Endothelial cell of umbilical vein (primary cell): ENCODE measurements around the gene HECTD4. TPM values are rescaled to one million over a fixed set of nuclear protein-coding genes. Genes with fewer than 3 reads are reported as not detected.

Experiments used
- BruUV-seq: library from RNA; stranded (reverse); fragments of 400-500 nt; replicated peaks from 2 replicates; lab custom pipeline; 2021; lab: Mats Ljungman, UMichigan
- CTCF ChIA-PET: fragments of 300-600, 350-600 bp; sonication (Branson Sonifier 250); formaldehyde crosslinking; loops from one replicate; lab custom pipeline; 2021; ENCODE audit warnings: antibody characterized with exemption, inconsistent platforms; lab: Charles Lee
- POLR2A ChIA-PET: fragments of 300-600, 350-600 bp; sonication (Branson Sonifier 250); formaldehyde crosslinking; loops from one replicate; lab custom pipeline; 2021; ENCODE audit warnings: antibody characterized with exemption, inconsistent platforms; lab: Charles Lee
- DNase-seq: peaks from one replicate; pipeline ENCODE4 v3.0.0-alpha.2; 2011; ENCODE audit warnings: low read depth, low spot score
- FAIRE-seq: peaks from 2 replicates; lab custom pipeline; 2011; peaks lifted over from hg19 to GRCh38; lab: Jason Lieb, UNC
- H2AFZ ChIP-seq: 2 replicates; pipeline ENCODE4 v1.6.0; 2012; ENCODE audit warnings: low read depth, low read length, control low read depth, inconsistent platforms
- H3K27ac ChIP-seq: 2 replicates; pipeline ENCODE4 v1.5.1; 2011; ENCODE audit warnings: low read depth, mild to moderate bottlenecking, control low read depth, low read length, moderate library complexity; ENCODE audit not compliant: insufficient read depth
- H3K27me3 ChIP-seq, 2 experiments: 2 replicates each; pipeline versions ENCODE4 v1.6.0 to v1.6.1; 2011; ENCODE audit warnings: low read length in 2 of 2, mixed read lengths in 1 of 2; ENCODE audit not compliant: control insufficient read depth in 2 of 2, insufficient read depth in 2 of 2
- H3K36me3 ChIP-seq, 2 experiments: 2 replicates in 1 of 2; 3 replicates in 1 of 2; pipeline ENCODE4 v1.5.1; 2011; ENCODE audit warnings: low read length in 2 of 2, mild to moderate bottlenecking in 1 of 2, moderate library complexity in 1 of 2; ENCODE audit not compliant: control insufficient read depth in 2 of 2, insufficient read depth in 2 of 2; ENCODE audit errors: extremely low read depth in 1 of 2
- H3K4me1 ChIP-seq: 3 replicates; pipeline ENCODE4 v1.5.1; 2011; ENCODE audit warnings: mild to moderate bottlenecking, low read length; ENCODE audit not compliant: control insufficient read depth, insufficient read depth; ENCODE audit errors: extremely low read depth
- H3K4me2 ChIP-seq: 2 replicates; pipeline ENCODE4 v1.6.1; 2011; ENCODE audit warnings: low read length, control low read depth, mixed read lengths; ENCODE audit not compliant: insufficient read depth
- H3K4me3 ChIP-seq, 3 experiments: fragments of 200-600 bp in 1 of 3; sonication (generic), shearing (Covaris generic) in 1 of 3; replicated peaks in 1 of 3; 2 replicates each; pipeline ENCODE4 v1.5.1; 2011 to 2016; ENCODE audit warnings: control low read depth in 3 of 3, low read length in 3 of 3, mild to moderate bottlenecking in 2 of 3, inconsistent platforms in 1 of 3, low read depth in 1 of 3, moderate library complexity in 1 of 3; ENCODE audit not compliant: insufficient read depth in 1 of 3
- H3K79me2 ChIP-seq: 2 replicates; pipeline ENCODE4 v1.6.0; 2012; ENCODE audit warnings: low read length, inconsistent platforms; ENCODE audit not compliant: control insufficient read depth, insufficient read depth
- H3K9ac ChIP-seq: replicated peaks from 2 replicates; pipeline ENCODE3; 2011; ENCODE audit warnings: low read length, control low read depth; ENCODE audit not compliant: insufficient read depth; ENCODE audit errors: extremely low read depth
- H3K9me1 ChIP-seq: replicated peaks from 3 replicates; pipeline ENCODE4 v1.6.0; 2011; ENCODE audit warnings: mild to moderate bottlenecking, low read length; ENCODE audit not compliant: control insufficient read depth, insufficient read depth; ENCODE audit errors: extremely low read depth
- H3K9me3 ChIP-seq: replicated peaks from 2 replicates; pipeline ENCODE4 v1.5.1; 2012; ENCODE audit warnings: low read length, inconsistent platforms; ENCODE audit not compliant: control insufficient read depth, insufficient read depth
- H4K20me1 ChIP-seq: replicated peaks from 2 replicates; pipeline ENCODE3; 2011; ENCODE audit warnings: mild to moderate bottlenecking, low read length; ENCODE audit not compliant: control insufficient read depth, insufficient read depth; ENCODE audit errors: extremely low read depth
- EZH2 ChIP-seq: IDR thresholded peaks from 2 replicates; pipeline ENCODE4 v1.6.1; 2012; ENCODE audit warnings: borderline replicate concordance, low read depth, mild to moderate bottlenecking, moderate library complexity, low read length, inconsistent platforms; ENCODE audit not compliant: severe bottlenecking
- FOS ChIP-seq: IDR thresholded peaks from 2 replicates; pipeline ENCODE4 v1.6.1; 2011; ENCODE audit warnings: mild to moderate bottlenecking, low read length, moderate library complexity, borderline replicate concordance; ENCODE audit not compliant: insufficient read depth
- GATA2 ChIP-seq: IDR thresholded peaks from 2 replicates; pipeline ENCODE4 v1.7.0; 2011; ENCODE audit warnings: low read depth, mild to moderate bottlenecking, moderate library complexity, mixed read lengths, low read length; ENCODE audit not compliant: insufficient read length, insufficient read depth
- JUN ChIP-seq: IDR thresholded peaks from 2 replicates; pipeline ENCODE4 v1.6.1; 2011; ENCODE audit warnings: borderline replicate concordance, low read depth; ENCODE audit not compliant: insufficient read length, insufficient read depth
- MAX ChIP-seq: IDR thresholded peaks from 2 replicates; pipeline ENCODE4 v1.6.1; 2011; ENCODE audit not compliant: insufficient read depth, insufficient read length
- MYC ChIP-seq: IDR thresholded peaks from one replicate; pipeline ENCODE4 v1.6.1; 2011; ENCODE audit warnings: mild to moderate bottlenecking, low read depth, low read length
- POLR2A ChIP-seq: IDR thresholded peaks from 2 replicates; pipeline ENCODE4 v1.6.1; 2012; ENCODE audit warnings: low read depth, mild to moderate bottlenecking, control low read depth, low read length
- POLR2AphosphoS5 ChIP-seq: IDR thresholded peaks from 2 replicates; pipeline ENCODE4 v1.6.1; 2012; ENCODE audit warnings: low read depth, mild to moderate bottlenecking, control low read depth, low read length, moderate library complexity; ENCODE audit not compliant: insufficient read depth
- dilution Hi-C: fragments of 300-500 bp; cut with MboI; formaldehyde crosslinking; loops from one replicate; pipeline ENCODE4 v1.15.0; 2019; ENCODE audit warnings: low sequenced_read_pairs; ENCODE audit not compliant: extremely low pct_ligation_motif_present
- intact Hi-C: fragments of 100-400 bp; cut with micrococcal nuclease; formaldehyde crosslinking; loops from one replicate; pipeline ENCODE4 v1.10.0; 2022
- polyA plus RNA-seq, 4 experiments: library from polyadenylated mRNA; depleted of rRNA in 3 of 4; stranded (reverse) in 3 of 4; unstranded in 1 of 4; fragments of >200 nt; gene quantifications; 2 replicates each; pipeline versions ENCODE4 v1.2.1 to v1.2.3, GENCODE V29; 2011 to 2012; ENCODE audit warnings: missing spikeins in 1 of 4
- total RNA-seq: library from RNA; stranded (reverse); gene quantifications from 2 replicates; pipeline ENCODE4 v1.2.3, GENCODE V29; 2021
- TF ChIP-seq, protein P1 (sequence below), 2 donors: IDR thresholded peaks; 1 replicate in 1 of 2; 2 replicates in 1 of 2; pipeline ENCODE4 v1.5.1; 2011; ENCODE audit warnings: low read length in 2 of 2, mild to moderate bottlenecking in 2 of 2, moderate library complexity in 2 of 2, control low read depth in 1 of 2, inconsistent platforms in 1 of 2, low read depth in 1 of 2; ENCODE audit not compliant: insufficient read depth in 1 of 2; ENCODE audit errors: extremely low read depth in 1 of 2

Gene HECTD4
- total and polyA plus RNA-seq, 2 donors (not counting 3 experiments of a cell fraction or from before 2014, with no cell fraction given) = 9.7 to 47.7 TPM

- H3K9ac ChIP-seq = no peak overlapping the region
- H2AFZ ChIP-seq = no peak overlapping the region
- H3K9me3 ChIP-seq = no peaks in the 10 kb centered on the region
- ChIA-PET CTCF (no interaction called here), POLR2A (interaction anchor here (0.6 kb wide), 1 partner anchor 824 kb away, joined by 3 read pairs; no protein-coding TSS in a partner anchor)
- dilution Hi-C loops (no loop called here), intact Hi-C loops (no loop called here)
- H3K27me3 ChIP-seq = no peaks in the 10 kb centered on the region
- TF ChIP-seq MAX (no peak), GATA2 (no peak), EZH2 (no peak), MYC (no peak), POLR2A (no peak), FOS (no peak), POLR2AphosphoS5 (no peak), JUN (no peak)
- TF ChIP-seq, protein P1, sequence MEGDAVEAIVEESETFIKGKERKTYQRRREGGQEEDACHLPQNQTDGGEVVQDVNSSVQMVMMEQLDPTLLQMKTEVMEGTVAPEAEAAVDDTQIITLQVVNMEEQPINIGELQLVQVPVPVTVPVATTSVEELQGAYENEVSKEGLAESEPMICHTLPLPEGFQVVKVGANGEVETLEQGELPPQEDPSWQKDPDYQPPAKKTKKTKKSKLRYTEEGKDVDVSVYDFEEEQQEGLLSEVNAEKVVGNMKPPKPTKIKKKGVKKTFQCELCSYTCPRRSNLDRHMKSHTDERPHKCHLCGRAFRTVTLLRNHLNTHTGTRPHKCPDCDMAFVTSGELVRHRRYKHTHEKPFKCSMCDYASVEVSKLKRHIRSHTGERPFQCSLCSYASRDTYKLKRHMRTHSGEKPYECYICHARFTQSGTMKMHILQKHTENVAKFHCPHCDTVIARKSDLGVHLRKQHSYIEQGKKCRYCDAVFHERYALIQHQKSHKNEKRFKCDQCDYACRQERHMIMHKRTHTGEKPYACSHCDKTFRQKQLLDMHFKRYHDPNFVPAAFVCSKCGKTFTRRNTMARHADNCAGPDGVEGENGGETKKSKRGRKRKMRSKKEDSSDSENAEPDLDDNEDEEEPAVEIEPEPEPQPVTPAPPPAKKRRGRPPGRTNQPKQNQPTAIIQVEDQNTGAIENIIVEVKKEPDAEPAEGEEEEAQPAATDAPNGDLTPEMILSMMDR (IDR thresholded peaks at IDR 0.05; ENCODE audit: extremely low read depth in 1 of 2, insufficient read depth in 1 of 2, low read depth in 1 of 2, low read length in 2 of 2) = no peak
- peaks cover 19% of the 10 kb centered on the region for H3K4me1 ChIP-seq
- peaks cover 94% of the 10 kb centered on the region for H3K79me2 ChIP-seq
- no peaks in the 10 kb centered on the region for H3K36me3 ChIP-seq
- BruUV-seq = no TSS peak
- no peak overlapping the region for H3K27ac ChIP-seq
- H3K4me2 ChIP-seq = no peak overlapping the region
- H3K9me1 ChIP-seq = no peaks in the 10 kb centered on the region
- FAIRE-seq = no peak
- peaks cover 13% of the 10 kb centered on the region for H4K20me1 ChIP-seq
- DNase-seq = no peak
- no peak overlapping the region for H3K4me3 ChIP-seq
These were observed 41.9 kb upstream of the HECTD4 start for GRCh38 chr12:112424126-112424525.
